ENCODE measurements around the gene JAG2.

Gene JAG2

GRCh38 chr14:105149146-105149781 lies 19.3 kb downstream of the JAG2 start:
- DNase-seq = no peak

GRCh38 chr14:105148604-105149145 lies 19.9 kb downstream of the JAG2 start:
- DNase-seq = no peak

GRCh38 chr14:105147671-105148603 lies 20.6 kb downstream of the JAG2 start:
- DNase-seq = no peak

DNA sequence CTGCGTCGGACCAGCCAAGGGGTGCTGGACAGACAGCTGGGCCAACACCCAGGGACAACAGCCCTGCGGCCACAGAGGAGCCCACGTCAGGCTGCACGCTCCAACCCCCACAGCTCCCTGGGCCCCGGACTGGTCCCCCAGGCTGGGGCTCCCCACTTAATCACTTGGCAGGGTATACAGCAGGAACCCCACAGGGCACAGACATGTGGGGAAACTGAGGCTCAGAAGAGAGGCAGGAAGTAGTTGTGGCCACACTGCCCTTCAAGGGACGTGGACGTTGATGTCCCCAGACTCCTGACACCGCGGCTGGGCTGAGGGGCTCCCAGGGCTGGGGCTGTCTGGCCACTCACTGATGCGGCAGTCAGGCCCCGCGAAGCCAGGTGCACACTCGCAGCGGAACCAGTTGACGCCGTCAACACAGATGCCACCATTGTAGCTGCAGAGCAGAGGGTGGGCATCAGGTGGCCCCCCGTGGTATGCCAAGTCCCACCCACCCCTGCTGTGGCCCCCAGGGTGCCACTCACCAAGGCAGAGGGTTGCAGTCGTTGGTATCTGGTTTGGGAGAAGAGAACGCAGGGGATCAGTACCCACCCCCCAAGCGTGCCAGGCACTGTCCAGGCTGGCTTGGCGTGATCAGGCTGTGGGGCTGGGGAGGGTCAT lies 21.5 kb downstream of the JAG2 start:
- DNase-seq = no peak

DNA sequence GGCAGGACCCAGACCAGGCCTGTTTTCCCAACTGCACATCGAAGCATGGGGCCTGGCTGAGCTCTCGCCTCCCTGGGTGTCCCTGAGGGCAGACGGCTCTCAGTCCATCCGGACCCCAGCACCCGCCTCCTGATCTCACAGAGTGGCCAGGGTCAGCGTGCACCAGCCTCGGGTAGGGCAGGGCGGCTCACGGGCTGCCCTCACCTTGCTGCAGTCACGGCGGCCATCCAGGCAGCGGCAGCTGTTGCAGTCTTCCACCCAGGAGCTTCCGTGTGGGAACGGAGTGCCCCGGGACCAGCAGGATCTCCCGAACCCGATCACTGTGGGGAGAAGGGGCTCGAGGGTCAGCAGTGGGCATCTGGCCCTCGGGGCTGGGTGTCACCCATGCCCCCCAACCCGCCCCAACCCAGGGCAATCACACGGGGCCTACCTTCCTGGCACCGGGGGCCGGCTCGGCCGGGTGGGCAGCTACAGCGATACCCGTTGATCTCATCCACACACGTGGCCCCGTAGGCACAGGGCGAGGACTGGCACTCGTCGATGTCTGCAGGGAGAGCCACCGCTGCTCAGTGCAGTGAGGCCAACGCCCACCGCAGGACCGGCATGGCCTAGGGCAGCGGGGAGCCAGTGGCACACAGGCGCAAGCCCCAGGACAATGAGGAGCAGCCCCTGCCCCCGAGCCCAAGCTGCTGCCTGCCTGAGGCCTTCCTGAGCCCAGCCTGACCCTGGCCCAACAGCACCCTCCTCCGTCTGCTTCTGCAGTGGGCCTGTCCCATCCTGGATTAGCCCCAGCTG lies 22.2 kb downstream of the JAG2 start:
- DNase-seq = no peak

- DNase-seq = no peak
Observed at GRCh38 chr14:105145381-105146180, 23.0 kb downstream of the JAG2 start.

- no peak for DNase-seq
Observed at GRCh38 chr14:105144666-105145380, 23.8 kb downstream of the JAG2 start.

GRCh38 chr14:105144026-105144665 lies 24.4 kb downstream of the JAG2 start:
- no peak for DNase-seq

- no peak for DNase-seq
Observed at GRCh38 chr14:105143451-105144025, 25.0 kb downstream of the JAG2 start.

DNA sequence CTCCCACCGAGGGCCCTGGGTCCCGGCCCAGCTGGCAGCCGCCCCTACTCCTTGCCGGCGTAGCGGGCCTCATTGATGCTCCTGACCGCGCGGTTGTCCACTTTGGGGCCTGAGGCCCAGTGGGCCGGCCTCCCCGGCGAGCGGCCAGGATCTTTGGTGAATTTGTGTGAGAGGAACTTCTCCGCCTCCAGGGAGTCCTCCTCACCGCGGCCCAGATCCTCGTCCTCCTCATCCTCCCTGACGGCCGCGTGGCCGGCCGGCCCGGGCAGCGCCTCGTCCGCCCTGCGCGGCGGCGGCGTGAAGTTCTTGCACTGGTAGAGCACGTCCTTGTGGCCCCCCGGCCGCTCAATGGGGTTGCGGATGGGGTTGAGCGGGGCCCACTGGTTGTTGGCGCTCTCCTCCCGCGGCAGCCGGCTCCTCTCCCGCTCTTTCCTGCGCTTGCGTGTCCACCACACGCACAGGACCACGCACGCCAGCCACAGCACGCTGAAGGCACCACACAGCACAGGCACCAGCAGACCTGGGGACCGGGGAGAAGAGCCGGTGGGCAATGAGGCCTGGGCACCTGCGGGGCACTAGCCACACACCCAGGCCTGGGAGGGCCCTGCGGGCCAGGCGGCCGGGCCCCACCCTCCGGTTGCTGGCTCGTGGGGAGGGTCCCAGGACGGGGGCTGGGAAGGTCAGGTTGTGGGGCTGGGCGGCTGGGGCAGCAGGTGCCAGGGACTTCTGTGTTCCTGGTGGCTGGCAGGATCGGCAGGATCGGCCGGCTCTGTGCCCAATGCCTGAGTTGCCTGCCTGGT lies 25.7 kb downstream of the JAG2 start:
- DNase-seq = no peak

DNA sequence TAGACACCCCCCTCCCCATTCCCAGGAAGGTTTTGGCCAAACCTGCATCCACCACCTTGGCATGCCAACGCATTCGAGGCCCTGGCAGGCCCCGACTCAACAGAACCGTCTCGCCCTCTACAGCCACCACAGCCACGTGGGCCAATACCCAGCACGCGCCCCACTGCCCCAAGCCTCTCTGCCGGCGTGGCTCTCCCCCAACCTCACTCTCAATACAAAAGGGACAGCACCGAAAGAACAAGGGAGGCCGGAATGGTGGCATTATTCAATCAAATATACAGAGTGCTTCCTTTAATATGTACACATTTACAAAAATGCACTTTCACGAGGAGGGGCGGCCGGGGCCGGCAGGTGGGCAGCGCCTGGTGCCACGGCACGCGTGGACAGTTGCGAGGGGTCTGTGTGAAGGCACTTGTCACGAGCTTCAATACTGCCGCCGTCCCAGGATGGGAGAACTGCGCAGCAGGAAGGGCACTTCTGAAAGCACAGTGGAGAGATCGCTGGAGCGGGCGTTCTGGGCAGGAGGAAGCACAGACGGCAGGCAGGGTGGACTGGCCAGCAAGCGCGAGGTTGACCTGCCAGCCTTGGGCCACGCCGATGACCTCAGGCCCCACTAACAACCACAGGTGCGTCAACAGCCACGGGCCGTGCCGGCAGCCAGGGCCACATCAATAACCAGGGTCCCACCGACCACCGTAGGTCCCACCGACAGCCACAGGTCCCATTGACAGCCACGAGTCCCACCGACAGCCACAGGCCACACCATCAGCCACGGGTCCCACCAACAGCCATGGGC lies 26.9 kb downstream of the JAG2 start:
- no peak for DNase-seq

DNA sequence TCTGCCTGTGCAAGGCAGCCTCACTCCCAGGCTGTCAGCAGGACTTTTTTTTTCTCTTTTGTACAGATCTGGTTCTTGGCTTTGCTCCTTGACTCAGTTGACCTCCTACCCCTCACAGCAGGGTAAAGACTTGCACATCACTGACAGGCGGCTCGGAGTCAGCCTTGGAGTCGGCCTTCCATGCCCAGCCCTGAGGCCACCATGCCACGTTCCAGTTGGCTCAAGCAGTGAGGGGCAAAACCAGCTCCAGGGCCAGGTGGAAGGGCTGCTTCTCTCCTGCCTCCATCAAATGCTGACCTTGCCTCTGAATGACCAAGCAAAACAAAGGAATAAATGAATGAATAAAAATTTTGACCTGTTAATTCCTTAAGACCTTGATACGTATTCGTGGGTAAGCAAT lies 27.6 kb downstream of the JAG2 start:
- no peak for DNase-seq

DNA sequence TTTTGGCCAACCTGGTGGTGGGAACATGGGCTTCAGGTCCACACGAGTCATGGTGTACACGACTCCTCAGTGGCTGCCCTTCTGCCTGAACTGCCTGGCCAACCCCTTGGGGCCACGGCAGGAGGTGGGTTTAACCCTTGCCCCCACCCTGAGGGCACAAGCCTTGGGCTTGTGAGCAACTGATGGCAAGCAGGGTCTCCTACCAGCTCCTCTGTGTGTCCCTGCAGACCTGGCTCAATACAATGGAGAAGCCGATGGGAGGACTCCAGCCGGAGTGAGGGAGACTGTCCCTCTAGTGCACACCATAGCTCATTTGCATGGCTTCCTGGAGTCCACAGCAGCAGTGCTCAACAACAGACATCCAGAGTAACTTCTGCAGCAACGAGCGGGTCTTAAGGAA lies 28.0 kb downstream of the JAG2 start:
- DNase-seq = no peak

GRCh38 chr14:105139831-105140239 lies 28.7 kb downstream of the JAG2 start:
- DNase-seq = no peak

- DNase-seq = no peak
Observed at GRCh38 chr14:105139212-105139825, 29.3 kb downstream of the JAG2 start.

- DNase-seq = no peak
Observed at GRCh38 chr14:105138551-105139111, 29.9 kb downstream of the JAG2 start.

DNA sequence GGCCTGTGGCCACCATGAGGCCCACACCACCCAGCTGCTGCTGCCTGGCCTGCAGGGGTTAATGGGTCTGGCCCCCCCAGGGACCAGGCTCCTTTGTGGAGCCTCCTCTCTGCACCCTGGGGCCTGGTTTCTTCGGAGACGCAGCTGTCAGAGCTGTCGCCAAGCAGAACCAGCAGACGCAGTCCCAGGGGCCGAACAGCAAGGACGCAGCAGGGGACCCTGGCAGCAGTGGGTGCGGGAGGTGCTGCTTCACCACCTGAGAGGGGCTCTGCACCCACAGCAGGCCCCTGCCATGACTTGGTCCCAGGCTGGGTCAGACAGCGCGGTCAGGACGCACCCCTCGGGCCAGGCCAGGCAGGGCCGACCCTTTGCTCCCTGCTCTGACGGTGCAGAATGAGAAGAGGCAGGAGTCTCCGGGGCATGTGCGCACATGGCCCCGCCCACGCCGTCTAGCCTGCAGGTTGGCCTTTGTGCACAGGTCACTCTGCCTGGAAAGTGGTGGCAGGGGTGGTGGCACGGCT lies 30.5 kb downstream of the JAG2 start:
- DNase-seq = no peak

Measured in inflammatory macrophage (primary cell).